HepG2 (cell line): ENCODE results near the gene ZNF71. TPM values are rescaled to one million over a fixed set of nuclear protein-coding genes. Genes with fewer than 3 reads are reported as not detected.

Experiments used
- ATAC-seq: fragments of 200-7000 bp; cut with Tn5 transposase; 3 replicates; pipeline ENCODE4 v1.9.1; 2020; ENCODE audit warnings: mild to moderate bottlenecking, moderate library complexity
- BruUV-seq: library from RNA; stranded (reverse); fragments of 400-500 nt; replicated peaks from 2 replicates; lab custom pipeline; 2021; lab: Mats Ljungman, UMichigan
- CTCF ChIA-PET: fragments of 300-600 bp; formaldehyde crosslinking; extraction: SDS; loops from one replicate; lab custom pipeline; 2021; ENCODE audit warnings: low total read pairs, inconsistent platforms, low intra/inter-chr PET ratio; lab: Yijun Ruan, JAX
- POLR2A ChIA-PET: fragments of 350-600 bp; sonication (Branson Sonifier 250); formaldehyde crosslinking; loops from one replicate; lab custom pipeline; 2020; ENCODE audit warnings: antibody characterized with exemption, inconsistent platforms; lab: Yijun Ruan, JAX
- DNase-seq: peaks from one replicate; pipeline ENCODE4 v3.0.0-alpha.2; 2015; ENCODE audit warnings: low spot score
- FAIRE-seq: peaks from 3 replicates; lab custom pipeline; 2011; peaks lifted over from hg19 to GRCh38; lab: Jason Lieb, UNC
- H2AFZ ChIP-seq: one replicate; pipeline ENCODE4 v1.6.1; 2011; ENCODE audit warnings: low read length, inconsistent platforms
- H3K27ac ChIP-seq: fragments of 300-600 bp; 3 replicates; pipeline ENCODE4 v1.8.0; 2011; ENCODE audit warnings: mixed run types, mild to moderate bottlenecking, mixed read lengths, low read length, inconsistent platforms; ENCODE audit not compliant: insufficient read depth; ENCODE audit errors: extremely low read length
- H3K27me3 ChIP-seq, 2 experiments: fragments of 200-600 bp in 1 of 2; 2 replicates in 1 of 2; 3 replicates in 1 of 2; pipeline versions ENCODE4 v1.6.0 to v1.8.0; 2011; ENCODE audit warnings: low read length in 2 of 2, mild to moderate bottlenecking in 2 of 2, moderate library complexity in 2 of 2, inconsistent platforms in 1 of 2; ENCODE audit not compliant: insufficient read depth in 2 of 2, control insufficient read depth in 1 of 2
- H3K36me3 ChIP-seq, 2 experiments: fragments of 200-600 bp in 1 of 2; replicated peaks in 1 of 2; 2 replicates in 1 of 2; 3 replicates in 1 of 2; pipeline versions ENCODE4 v1.5.1 to v1.8.0; 2011; ENCODE audit warnings: low read length in 2 of 2, inconsistent platforms in 1 of 2; ENCODE audit not compliant: insufficient read depth in 2 of 2, control insufficient read depth in 1 of 2
- H3K4me1 ChIP-seq: 2 replicates; pipeline ENCODE4 v1.5.1; 2012; ENCODE audit warnings: low read length, inconsistent platforms; ENCODE audit not compliant: insufficient read depth
- H3K4me2 ChIP-seq: 2 replicates; pipeline ENCODE4 v1.6.0; 2011; ENCODE audit warnings: low read depth, low read length, inconsistent platforms
- H3K4me3 ChIP-seq, 3 experiments: fragments of 200-600 bp in 1 of 3; sonication (generic), shearing (Covaris generic) in 1 of 3; replicated peaks in 1 of 3; 2 replicates each; pipeline ENCODE4 v1.5.1; 2011 to 2016; ENCODE audit warnings: low read length in 3 of 3, inconsistent platforms in 2 of 3, low read depth in 2 of 3, mild to moderate bottlenecking in 2 of 3, control low read depth in 1 of 3, mixed read lengths in 1 of 3; ENCODE audit not compliant: insufficient read depth in 1 of 3
- H3K79me2 ChIP-seq: one replicate; pipeline ENCODE4 v1.6.1; 2011; ENCODE audit warnings: low read length, inconsistent platforms; ENCODE audit not compliant: insufficient read depth
- H3K9ac ChIP-seq: 2 replicates; pipeline ENCODE4 v1.6.0; 2011; ENCODE audit warnings: mild to moderate bottlenecking, low read depth, low read length, inconsistent platforms; ENCODE audit not compliant: insufficient read depth
- H3K9me3 ChIP-seq: 2 replicates; pipeline ENCODE4 v1.5.1; 2012; ENCODE audit warnings: mild to moderate bottlenecking, low read length
- H4K20me1 ChIP-seq: 2 replicates; pipeline ENCODE4 v1.6.0; 2011; ENCODE audit warnings: inconsistent platforms, mild to moderate bottlenecking, low read length, moderate library complexity; ENCODE audit not compliant: insufficient read depth
- CTCF ChIP-seq: sonication (generic); formaldehyde crosslinking; IDR thresholded peaks from 2 replicates; pipeline ENCODE4 v1.5.0; 2020; ENCODE audit warnings: mild to moderate bottlenecking, missing genetic modification reagents, moderate library complexity
- DR1 ChIP-seq: sonication (generic); formaldehyde crosslinking; IDR thresholded peaks from 2 replicates; pipeline ENCODE4 v1.8.0; 2021; ENCODE audit warnings: mild to moderate bottlenecking, missing genetic modification reagents, inconsistent platforms
- MED8 ChIP-seq: sonication (generic); formaldehyde crosslinking; IDR thresholded peaks from 2 replicates; pipeline ENCODE4 v1.8.1; 2023; ENCODE audit warnings: mild to moderate bottlenecking, missing genetic modification reagents; ENCODE audit not compliant: insufficient replicate concordance
- MXI1 ChIP-seq: IDR thresholded peaks from 3 replicates; pipeline ENCODE4 v1.6.1; 2012; ENCODE audit warnings: low read depth, low read length, inconsistent platforms, borderline replicate concordance
- STAG1 ChIP-seq: sonication (generic); formaldehyde crosslinking; IDR thresholded peaks from 2 replicates; pipeline ENCODE4 v1.4.0; 2020; ENCODE audit warnings: missing genetic modification reagents
- TAF1 ChIP-seq: sonication (generic); formaldehyde crosslinking; IDR thresholded peaks from 2 replicates; pipeline ENCODE4 v1.4.0; 2020; ENCODE audit warnings: missing genetic modification reagents
- TRAFD1 ChIP-seq: sonication (generic); formaldehyde crosslinking; IDR thresholded peaks from 2 replicates; pipeline ENCODE4 v1.5.1; 2020; ENCODE audit warnings: missing genetic modification reagents, mild to moderate bottlenecking, borderline replicate concordance
- ZBTB33 ChIP-seq: sonication (generic); formaldehyde crosslinking; IDR thresholded peaks from 2 replicates; pipeline ENCODE4 v1.4.0; 2020; ENCODE audit warnings: missing genetic modification reagents
- ZFP36 ChIP-seq: fragments of 150-350 bp; IDR thresholded peaks from 2 replicates; pipeline ENCODE4 v1.6.1; 2018; ENCODE audit warnings: borderline replicate concordance, low read length, low read depth; ENCODE audit not compliant: partially characterized antibody
- ZNF382 ChIP-seq: sonication (generic); formaldehyde crosslinking; IDR thresholded peaks from 2 replicates; pipeline ENCODE4 v1.5.0; 2020; ENCODE audit warnings: missing genetic modification reagents, mild to moderate bottlenecking, borderline replicate concordance
- ZNF543 ChIP-seq: sonication (generic); formaldehyde crosslinking; IDR thresholded peaks from 2 replicates; pipeline ENCODE4 v1.4.0; 2020; ENCODE audit warnings: mild to moderate bottlenecking, missing genetic modification reagents
- ZNF670 ChIP-seq: sonication (generic); formaldehyde crosslinking; IDR thresholded peaks from 2 replicates; pipeline ENCODE4 v1.8.0; 2022; ENCODE audit warnings: mild to moderate bottlenecking, missing genetic modification reagents, borderline replicate concordance
- ZNF800 ChIP-seq: sonication (generic); formaldehyde crosslinking; IDR thresholded peaks from 2 replicates; pipeline ENCODE4 v1.4.0; 2020; ENCODE audit warnings: missing genetic modification reagents
- ZNF839 ChIP-seq: sonication (generic); formaldehyde crosslinking; IDR thresholded peaks from 2 replicates; pipeline ENCODE4 v1.4.0; 2020; ENCODE audit warnings: missing genetic modification reagents, mild to moderate bottlenecking, borderline replicate concordance
- WGBS: methylation state at CpG from one replicate; pipeline ENCODE4 v1.1.6; 2017; ENCODE audit warnings: low lambda C conversion rate; 5-methylcytosine and 5-hydroxymethylcytosine counted together
- in situ Hi-C: cut with HindIII; loops from 2 replicates; pipeline ENCODE4 v1.10.0; 2017; ENCODE audit warnings: low pct_unique_long_range_greater_than_20kb; ENCODE audit not compliant: extremely low pct_ligation_motif_present
- intact Hi-C: fragments of 100-400 bp; cut with micrococcal nuclease; formaldehyde crosslinking; loops from one replicate; pipeline ENCODE4 v1.10.0; 2022; ENCODE audit not compliant: unreplicated experiment
- polyA plus RNA-seq, 8 experiments: library from polyadenylated mRNA; depleted of rRNA in 3 of 8; stranded (reverse) in 7 of 8; unstranded in 1 of 8; fragments of >200 nt; fragmentation: Illumina TruSeq in 4 of 8; extraction: Trizol in 4 of 8; gene quantifications; 2 replicates each; pipeline versions ENCODE4 v1.2.1 to v1.2.3, GENCODE V29; 2011 to 2016; ENCODE audit warnings: low read depth in 4 of 8, missing spikeins in 1 of 8, mixed read lengths in 1 of 8; ENCODE audit not compliant: insufficient read depth in 1 of 8
- total RNA-seq, 5 experiments: library from RNA; depleted of rRNA; stranded (reverse); fragments of >200 nt; fragmentation: Illumina TruSeq; extraction: Trizol; gene quantifications; 2 replicates each; pipeline ENCODE4 v1.2.3, GENCODE V29; 2016; ENCODE audit warnings: low read depth in 1 of 5

ZNF71 gene
- total and polyA plus RNA-seq, 2 of the 13 experiments (the other 11 are each of a cell fraction or from before 2014, with no cell fraction given): 2.2 to 4.4 TPM

GRCh38 chr19:56660381-56661107 is 65.4 kb downstream of the ZNF71 start:
- ATAC-seq (no peak), FAIRE-seq (no peak), DNase-seq (no peak)
- H3K9me3 ChIP-seq: peaks cover 29% of the 10 kb centered on the region
- no peaks in the 10 kb centered on the region for H3K4me1 ChIP-seq
- POLR2A ChIA-PET: no interaction called here
- 75% methylated on average over 22 of the region's 32 CpGs for WGBS
- H3K9ac ChIP-seq: no peak overlapping the region
- H3K4me2 ChIP-seq: no peak overlapping the region
- no peaks in the 10 kb centered on the region for H3K27me3 ChIP-seq
- no peak overlapping the region for H2AFZ ChIP-seq
- TF ChIP-seq CTCF: peak; percentile 39
- no peak for TF ChIP-seq TAF1 (CRISPR knock-in tag)
- no peak for TF ChIP-seq ZNF382 (CRISPR knock-in tag)
- no peak for TF ChIP-seq ZNF670
- TF ChIP-seq ZFP36: no peak
- TF ChIP-seq ZNF800 (CRISPR knock-in tag): no peak
- no peak for TF ChIP-seq MED8 (CRISPR knock-in tag)
- no peak for TF ChIP-seq MXI1
- no peak for TF ChIP-seq DR1
- peak; percentile 22 for TF ChIP-seq STAG1 (CRISPR knock-in tag)
- TF ChIP-seq TRAFD1 (CRISPR knock-in tag): no peak
- no peak for TF ChIP-seq ZNF839 (CRISPR knock-in tag)
- TF ChIP-seq ZNF543: no peak
- TF ChIP-seq ZBTB33 (CRISPR knock-in tag): peak; percentile 60
- CTCF ChIA-PET: no interaction called here
- in situ Hi-C loops: no loop called here
- no peaks in the 10 kb centered on the region for H3K79me2 ChIP-seq
- intact Hi-C loops: no loop called here
- no TSS peak for BruUV-seq
- H4K20me1 ChIP-seq: no peaks in the 10 kb centered on the region
- H3K27ac ChIP-seq: no peak overlapping the region
- H3K4me3 ChIP-seq: no peak overlapping the region
- H3K36me3 ChIP-seq: no peaks in the 10 kb centered on the region
